B cell (primary cell): Measurements from ENCODE around the gene ZNF710. TPM values are rescaled to one million over a fixed set of nuclear protein-coding genes. Genes with fewer than 3 reads are reported as not detected.
A peak's percentile ranks its signal among the peaks of the same experiment; 100 is the strongest.

ENCODE experiments used
- ATAC-seq: fragments of 200-7000 bp; cut with Tn5 transposase; one replicate; pipeline ENCODE4 v1.10.0; 2021; ENCODE audit warnings: low read depth, mild to moderate bottlenecking, moderate number of reproducible peaks, moderate library complexity
- CTCF ChIA-PET: fragments of 350-600 bp; sonication (Branson Sonifier 250); formaldehyde crosslinking; loops from one replicate; lab custom pipeline; 2021; ENCODE audit warnings: antibody characterized with exemption, inconsistent platforms; lab: Charles Lee
- POLR2A ChIA-PET: fragments of 350-600 bp; sonication (Branson Sonifier 250); formaldehyde crosslinking; loops from one replicate; lab custom pipeline; 2021; ENCODE audit warnings: antibody characterized with exemption; lab: Charles Lee
- DNase-seq: peaks from one replicate; pipeline ENCODE4 v3.0.0; 2013
- H2AFZ ChIP-seq: 2 replicates; pipeline ENCODE4 v1.6.1; 2012; ENCODE audit warnings: mild to moderate bottlenecking, low read depth, low read length; ENCODE audit not compliant: insufficient read depth, poor library complexity, severe bottlenecking
- H3K27ac ChIP-seq, 2 donors: 1 replicate in 1 of 2; 2 replicates in 1 of 2; pipeline ENCODE4 v1.5.1; 2012 to 2013; ENCODE audit warnings: low read length in 2 of 2, mild to moderate bottlenecking in 2 of 2, moderate library complexity in 1 of 2
- H3K27me3 ChIP-seq, 4 experiments: fragments of 200-600 bp in 1 of 4; sonication (generic) in 1 of 4; replicated peaks in 1 of 4; 1 replicate in 2 of 4; 2 replicates in 2 of 4; pipeline versions ENCODE4 v1.6.1 to v1.7.0; 2013 to 2016; ENCODE audit warnings: low read length in 3 of 4, mild to moderate bottlenecking in 2 of 4, mixed read lengths in 1 of 4, moderate library complexity in 1 of 4; ENCODE audit not compliant: insufficient read depth in 4 of 4, control insufficient read depth in 3 of 4; ENCODE audit errors: control extremely low read depth in 1 of 4
- H3K36me3 ChIP-seq, 2 experiments: replicated peaks in 1 of 2; 1 replicate in 1 of 2; 2 replicates in 1 of 2; pipeline versions ENCODE4 v1.6.1 to v1.7.1; 2013; ENCODE audit warnings: low read length in 1 of 2; ENCODE audit not compliant: insufficient read depth in 2 of 2, control insufficient read depth in 1 of 2; ENCODE audit errors: control extremely low read depth in 1 of 2, extremely low read depth in 1 of 2
- H3K4me1 ChIP-seq, 2 donors: fragments of 200-600 bp in 1 of 2; sonication (generic) in 1 of 2; 1 replicate in 1 of 2; 2 replicates in 1 of 2; pipeline versions ENCODE4 v1.5.1 to v1.6.1; 2013 to 2017; ENCODE audit warnings: low read length in 2 of 2; ENCODE audit not compliant: control insufficient read depth in 2 of 2, insufficient read depth in 2 of 2
- H3K4me2 ChIP-seq: replicated peaks from 2 replicates; pipeline ENCODE3; 2012; ENCODE audit warnings: mild to moderate bottlenecking, low read depth, low read length; ENCODE audit not compliant: poor library complexity, severe bottlenecking
- H3K4me3 ChIP-seq, 5 experiments: fragments of 200-600 bp in 1 of 5; sonication (generic) in 1 of 5; 1 replicate in 3 of 5; 2 replicates in 2 of 5; pipeline versions ENCODE4 v1.5.1 to v1.7.0; 2011 to 2016; ENCODE audit warnings: low read length in 4 of 5, mild to moderate bottlenecking in 4 of 5, low read depth in 2 of 5, control low read depth in 1 of 5, moderate library complexity in 1 of 5; ENCODE audit not compliant: insufficient read depth in 1 of 5; ENCODE audit errors: control extremely low read depth in 1 of 5, extremely low read depth in 1 of 5
- H3K79me2 ChIP-seq: fragments of 200-600 bp; sonication (generic); one replicate; pipeline ENCODE4 v1.6.0; 2016; ENCODE audit warnings: low read length; ENCODE audit not compliant: control insufficient read depth, insufficient read depth
- H3K9ac ChIP-seq: fragments of 200-600 bp; sonication (generic); 2 replicates; pipeline ENCODE4 v1.6.1; 2017; ENCODE audit warnings: mild to moderate bottlenecking, low read length, moderate library complexity
- H3K9me3 ChIP-seq, 3 donors: one replicate each; pipeline versions ENCODE4 v1.6.1 to v1.7.1; 2013; ENCODE audit warnings: low read length in 2 of 3; ENCODE audit not compliant: control insufficient read depth in 2 of 3, insufficient read depth in 1 of 3; ENCODE audit errors: control extremely low read depth in 1 of 3
- H4K20me1 ChIP-seq: 2 replicates; pipeline ENCODE4 v1.6.0; 2012; ENCODE audit warnings: mild to moderate bottlenecking, low read length; ENCODE audit not compliant: insufficient read depth, control insufficient read depth, poor library complexity, severe bottlenecking
- H3K27ac Mint-ChIP-seq: one replicate; pipeline ENCODE4 v1.8.0; 2021; ENCODE audit warnings: mixed read lengths
- H3K27me3 Mint-ChIP-seq: one replicate; pipeline ENCODE4 v1.8.0; 2021; ENCODE audit warnings: mixed read lengths
- H3K4me1 Mint-ChIP-seq: one replicate; pipeline ENCODE4 v1.8.0; 2021; ENCODE audit warnings: mixed read lengths
- H3K4me3 Mint-ChIP-seq: one replicate; pipeline ENCODE4 v1.8.0; 2021; ENCODE audit warnings: mixed read lengths
- H3K9me3 Mint-ChIP-seq: one replicate; pipeline ENCODE4 v1.8.0; 2022; ENCODE audit warnings: mixed read lengths; ENCODE audit not compliant: insufficient read depth
- EZH2 ChIP-seq: IDR thresholded peaks from 2 replicates; pipeline ENCODE4 v1.6.1; 2012; ENCODE audit warnings: borderline replicate concordance, low read depth, mild to moderate bottlenecking, moderate library complexity, low read length; ENCODE audit not compliant: insufficient read depth, poor library complexity, severe bottlenecking
- WGBS: methylation state at CpG from one replicate; pipeline ENCODE4 v1.1.5; 2013; ENCODE audit warnings: missing lambda C conversion rate; ENCODE audit not compliant: insufficient coverage; 5-methylcytosine and 5-hydroxymethylcytosine counted together
- intact Hi-C: fragments of 100-400 bp; cut with micrococcal nuclease; formaldehyde crosslinking; loops from one replicate; pipeline ENCODE4 v1.10.0; 2022
- polyA plus RNA-seq: library from polyadenylated mRNA; depleted of rRNA; stranded (reverse); fragments of >200 nt; gene quantifications from 2 replicates; pipeline ENCODE4 v1.2.3, GENCODE V29; 2012
- total RNA-seq, 2 donors: library from RNA; stranded (reverse); fragments of 120-200 nt in 1 of 2; gene quantifications; 1 replicate in 1 of 2; 2 replicates in 1 of 2; pipeline versions ENCODE4 v1.2.3 to v1.2.4, GENCODE V29; 2013 to 2022
- TF ChIP-seq, protein P1 (sequence below): fragments of 200-600 bp; IDR thresholded peaks from one replicate; pipeline ENCODE4 v1.8.0; 2022; ENCODE audit warnings: antibody characterized with exemption, mild to moderate bottlenecking

The ZNF710 gene
- total and polyA plus RNA-seq, 2 donors (not counting 1 experiment from before 2014, with no cell fraction given), result 8.7 to 38.7 TPM

DNA sequence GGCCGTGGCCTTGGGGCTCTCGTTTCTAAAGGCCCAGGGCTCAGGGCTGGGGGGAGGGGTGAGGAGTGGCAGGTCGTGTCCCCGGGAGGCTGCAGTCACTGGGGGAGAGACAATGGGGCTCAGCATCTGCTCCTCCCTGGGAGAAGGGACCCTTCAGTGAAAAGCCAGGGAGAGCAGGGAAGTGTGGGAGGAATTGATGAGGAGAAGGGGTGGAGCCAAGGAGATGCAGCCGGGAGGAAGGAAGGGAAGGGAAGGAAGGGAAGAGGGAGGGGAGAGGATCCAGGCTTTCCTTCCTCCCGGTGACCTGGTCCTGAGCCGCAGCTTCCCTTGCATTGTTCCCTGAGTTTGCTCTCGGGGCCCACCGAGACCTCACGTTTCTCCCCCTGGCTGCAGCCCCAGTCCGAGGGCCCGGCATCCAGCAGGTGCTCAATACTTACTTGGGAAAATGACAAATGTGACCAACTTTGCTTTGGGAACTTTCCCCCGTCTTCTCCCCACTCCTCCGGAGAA lies 1.4 kb upstream of the ZNF710 start:
- Mint-ChIP-seq H3K4me3 (peak overlapping the region; percentile 10), H3K27me3 (no peaks in the 10 kb centered on the region), H3K27ac (no peak overlapping the region), H3K9me3 (no peaks in the 10 kb centered on the region), H3K4me1 (peaks cover 30% of the 10 kb centered on the region)
- Histone ChIP-seq H3K4me2 (peak overlapping the region; percentile 83), H3K9me3 (no peaks in the 10 kb centered on the region), H3K9ac (no peak overlapping the region), H3K4me3 (no peak overlapping the region), H3K36me3 (no peaks in the 10 kb centered on the region), H4K20me1 (peaks cover 5% of the 10 kb centered on the region), H2AFZ (no peak overlapping the region), H3K79me2 (peaks cover 23% of the 10 kb centered on the region), H3K4me1 (peaks cover 11 to 31% of the 10 kb centered on the region in 2 donors), H3K27ac (no peak overlapping the region), H3K27me3 (no peaks in the 10 kb centered on the region)
- 78% methylated on average over 13 of the region's 14 CpGs for WGBS
- intact Hi-C loops, result loop anchor here (2.0 to 5.0 kb wide), 2 partner anchors 38 to 101 kb away; no protein-coding TSS in a partner anchor
- ATAC-seq (no peak), DNase-seq (peak; percentile 14)
- TF ChIP-seq EZH2, result no peak
- TF ChIP-seq, protein P1, sequence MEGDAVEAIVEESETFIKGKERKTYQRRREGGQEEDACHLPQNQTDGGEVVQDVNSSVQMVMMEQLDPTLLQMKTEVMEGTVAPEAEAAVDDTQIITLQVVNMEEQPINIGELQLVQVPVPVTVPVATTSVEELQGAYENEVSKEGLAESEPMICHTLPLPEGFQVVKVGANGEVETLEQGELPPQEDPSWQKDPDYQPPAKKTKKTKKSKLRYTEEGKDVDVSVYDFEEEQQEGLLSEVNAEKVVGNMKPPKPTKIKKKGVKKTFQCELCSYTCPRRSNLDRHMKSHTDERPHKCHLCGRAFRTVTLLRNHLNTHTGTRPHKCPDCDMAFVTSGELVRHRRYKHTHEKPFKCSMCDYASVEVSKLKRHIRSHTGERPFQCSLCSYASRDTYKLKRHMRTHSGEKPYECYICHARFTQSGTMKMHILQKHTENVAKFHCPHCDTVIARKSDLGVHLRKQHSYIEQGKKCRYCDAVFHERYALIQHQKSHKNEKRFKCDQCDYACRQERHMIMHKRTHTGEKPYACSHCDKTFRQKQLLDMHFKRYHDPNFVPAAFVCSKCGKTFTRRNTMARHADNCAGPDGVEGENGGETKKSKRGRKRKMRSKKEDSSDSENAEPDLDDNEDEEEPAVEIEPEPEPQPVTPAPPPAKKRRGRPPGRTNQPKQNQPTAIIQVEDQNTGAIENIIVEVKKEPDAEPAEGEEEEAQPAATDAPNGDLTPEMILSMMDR, result no peak
- POLR2A ChIA-PET, result no interaction called here
- CTCF ChIA-PET, result interaction anchor here (0.6 to 5.5 kb wide), 3 partner anchors 32 to 101 kb away, joined by 3 to 34 read pairs (median 4); no protein-coding TSS in a partner anchor
